CD8-positive, alpha-beta memory T cell (primary cell): Measurements from ENCODE around the gene RANGRF. TPM values are rescaled to one million over a fixed set of nuclear protein-coding genes. Genes with fewer than 3 reads are reported as not detected.

Experiments
- CTCF ChIA-PET: fragments of 350-600 bp; sonication (Branson Sonifier 250); formaldehyde crosslinking; loops from one replicate; lab custom pipeline; 2021; ENCODE audit warnings: antibody characterized with exemption; lab: Charles Lee
- POLR2A ChIA-PET: fragments of 350-600 bp; sonication (Branson Sonifier 250); formaldehyde crosslinking; loops from one replicate; lab custom pipeline; 2021; ENCODE audit warnings: antibody characterized with exemption; lab: Charles Lee
- DNase-seq, 5 donors: peaks; one replicate each; pipeline versions ENCODE4 v3.0.0 to v3.0.0-alpha.2; 2020 to 2022; ENCODE audit warnings: mixed read lengths in 1 of 5
- H3K27ac ChIP-seq: one replicate; pipeline ENCODE4 v1.7.0; 2013; ENCODE audit warnings: low read depth, mild to moderate bottlenecking, low read length, moderate library complexity
- H3K27me3 ChIP-seq: 2 replicates; pipeline ENCODE4 v1.7.0; 2013; ENCODE audit warnings: low read length, mild to moderate bottlenecking; ENCODE audit not compliant: insufficient read depth, poor library complexity, severe bottlenecking
- H3K36me3 ChIP-seq: 2 replicates; pipeline ENCODE4 v1.7.0; 2013; ENCODE audit warnings: mild to moderate bottlenecking, low read length, moderate library complexity; ENCODE audit not compliant: insufficient read depth
- H3K4me1 ChIP-seq: 2 replicates; pipeline ENCODE4 v1.7.0; 2013; ENCODE audit warnings: mild to moderate bottlenecking, low read length, moderate library complexity; ENCODE audit not compliant: insufficient read depth
- H3K4me3 ChIP-seq: 2 replicates; pipeline ENCODE4 v1.7.0; 2013; ENCODE audit warnings: mild to moderate bottlenecking, low read length
- H3K9me3 ChIP-seq: 2 replicates; pipeline ENCODE4 v1.7.0; 2013; ENCODE audit warnings: mild to moderate bottlenecking, low read length
- H3K27ac Mint-ChIP-seq, 8 donors: one replicate each; pipeline ENCODE4 v1.8.0; 2020 to 2021; ENCODE audit warnings: mixed read lengths in 8 of 8, mild to moderate bottlenecking in 6 of 8, inconsistent platforms in 3 of 8, moderate library complexity in 3 of 8
- H3K27me3 Mint-ChIP-seq, 2 donors: one replicate each; pipeline ENCODE4 v1.8.0; 2020 to 2021; ENCODE audit warnings: mixed read lengths in 2 of 2, mild to moderate bottlenecking in 1 of 2, moderate library complexity in 1 of 2
- H3K36me3 Mint-ChIP-seq, 3 donors: one replicate each; pipeline ENCODE4 v1.8.0; 2020 to 2021; ENCODE audit warnings: mixed read lengths in 3 of 3, inconsistent platforms in 1 of 3, mild to moderate bottlenecking in 1 of 3
- H3K4me1 Mint-ChIP-seq, 3 donors: one replicate each; pipeline ENCODE4 v1.8.0; 2020 to 2021; ENCODE audit warnings: mixed read lengths in 3 of 3, inconsistent platforms in 1 of 3, mild to moderate bottlenecking in 1 of 3
- H3K4me3 Mint-ChIP-seq, 7 donors: one replicate each; pipeline ENCODE4 v1.8.0; 2020 to 2021; ENCODE audit warnings: mixed read lengths in 7 of 7, mild to moderate bottlenecking in 6 of 7, moderate library complexity in 4 of 7, inconsistent platforms in 2 of 7
- H3K9me3 Mint-ChIP-seq, 5 donors: one replicate each; pipeline ENCODE4 v1.8.0; 2020 to 2022; ENCODE audit warnings: mixed read lengths in 5 of 5, mild to moderate bottlenecking in 3 of 5, moderate library complexity in 2 of 5, inconsistent platforms in 1 of 5
- polyA plus RNA-seq: library from polyadenylated mRNA; unstranded; fragments of 300-500 nt; fragmentation: Illumina TruSeq; gene quantifications from one replicate; pipeline ENCODE4 v1.2.3, GENCODE V29; 2021
- total RNA-seq, 2 experiments: library from RNA; stranded (reverse); gene quantifications; one replicate each; pipeline ENCODE4 v1.2.3, GENCODE V29; 2021

The RANGRF gene
- total and polyA plus RNA-seq, 3 experiments from 2014 or later: 66.2 to 81.7 (median 71.1) TPM

- H3K27ac Mint-ChIP-seq: no peak overlapping the region
- POLR2A ChIA-PET: no interaction called here
- CTCF ChIA-PET: no interaction called here
Measured at GRCh38 chr17:8320990-8321389, 32.5 kb downstream of the RANGRF start.

GRCh38 chr17:8322061-8322460, 33.6 kb downstream of the RANGRF start:
- POLR2A ChIA-PET: no interaction called here

More at GRCh38 chr17:8320990-8321389, 32.5 kb downstream of the RANGRF start:
- Histone ChIP-seq H3K9me3 (no peaks in the 10 kb centered on the region), H3K4me1 (no peaks in the 10 kb centered on the region), H3K4me3 (no peak overlapping the region), H3K27me3 (no peaks in the 10 kb centered on the region), H3K36me3 (no peaks in the 10 kb centered on the region), H3K27ac (no peak overlapping the region)
- no peak for DNase-seq
- Mint-ChIP-seq H3K9me3 (no peaks in the 10 kb centered on the region), H3K36me3 (no peaks in the 10 kb centered on the region), H3K27me3 (peaks cover 20 to 48% of the 10 kb centered on the region in 2 donors), H3K4me3 (no peak overlapping the region), H3K4me1 (peaks cover under 1 to 5% (median 4%) of the 10 kb centered on the region in 3 donors)

GRCh38 chr17:8324132-8324531, 35.7 kb downstream of the RANGRF start:
- peaks cover 15% of the 10 kb centered on the region for H3K4me1 ChIP-seq
- no peak for DNase-seq
- no peak overlapping the region for H3K27ac Mint-ChIP-seq
- H3K4me1 Mint-ChIP-seq: peaks cover 11 to 22% (median 13%) of the 10 kb centered on the region in 3 donors
- no peaks in the 10 kb centered on the region for H3K36me3 Mint-ChIP-seq
- peaks cover 29 to 63% of the 10 kb centered on the region in 2 donors for H3K27me3 Mint-ChIP-seq
- CTCF ChIA-PET: no interaction called here
- no peaks in the 10 kb centered on the region for H3K9me3 ChIP-seq
- no peak overlapping the region for H3K4me3 Mint-ChIP-seq
- H3K9me3 Mint-ChIP-seq: no peaks in the 10 kb centered on the region
- no peak overlapping the region for H3K27ac ChIP-seq
- no peak overlapping the region for H3K4me3 ChIP-seq
- POLR2A ChIA-PET: no interaction called here
- peaks cover 12% of the 10 kb centered on the region for H3K27me3 ChIP-seq
- no peaks in the 10 kb centered on the region for H3K36me3 ChIP-seq

More at GRCh38 chr17:8322061-8322460, 33.6 kb downstream of the RANGRF start:
- Histone ChIP-seq H3K27ac (no peak overlapping the region), H3K27me3 (peaks cover 8% of the 10 kb centered on the region), H3K4me1 (peaks cover 10% of the 10 kb centered on the region), H3K36me3 (no peaks in the 10 kb centered on the region), H3K4me3 (no peak overlapping the region), H3K9me3 (no peaks in the 10 kb centered on the region)
- DNase-seq: no peak
- CTCF ChIA-PET: interaction anchor here (1.0 kb wide), 1 partner anchor 248 kb away, joined by 4 read pairs; no protein-coding TSS in a partner anchor
- no peaks in the 10 kb centered on the region for H3K9me3 Mint-ChIP-seq
- no peak overlapping the region for H3K27ac Mint-ChIP-seq
- H3K36me3 Mint-ChIP-seq: no peaks in the 10 kb centered on the region
- peaks cover 25 to 50% of the 10 kb centered on the region in 2 donors for H3K27me3 Mint-ChIP-seq
- no peak overlapping the region for H3K4me3 Mint-ChIP-seq
- peaks cover 8 to 16% (median 13%) of the 10 kb centered on the region in 3 donors for H3K4me1 Mint-ChIP-seq

GRCh38 chr17:8324923-8325322, 36.5 kb downstream of the RANGRF start:
- Mint-ChIP-seq H3K4me3 (peak overlapping the region in 2 of 7 donors; percentile 2 to 8), H3K36me3 (no peaks in the 10 kb centered on the region), H3K27ac (no peak overlapping the region), H3K4me1 (peaks cover 11 to 22% (median 13%) of the 10 kb centered on the region in 3 donors), H3K27me3 (peaks cover 29 to 65% of the 10 kb centered on the region in 2 donors), H3K9me3 (no peaks in the 10 kb centered on the region)
- H3K4me1 ChIP-seq: peaks cover 15% of the 10 kb centered on the region
- H3K27ac ChIP-seq: no peak overlapping the region
- H3K27me3 ChIP-seq: peaks cover 12% of the 10 kb centered on the region
- DNase-seq: no peak
- H3K9me3 ChIP-seq: no peaks in the 10 kb centered on the region
- ChIA-PET POLR2A (no interaction called here), CTCF (no interaction called here)
- no peaks in the 10 kb centered on the region for H3K36me3 ChIP-seq
- no peak overlapping the region for H3K4me3 ChIP-seq

GRCh38 chr17:8326511-8327302, 38.2 kb downstream of the RANGRF start:
- Histone ChIP-seq H3K4me3 (peak overlapping the region; percentile 43), H3K4me1 (peaks cover 15% of the 10 kb centered on the region), H3K9me3 (no peaks in the 10 kb centered on the region), H3K27me3 (peaks cover 12% of the 10 kb centered on the region), H3K36me3 (no peaks in the 10 kb centered on the region), H3K27ac (no peak overlapping the region)
- ChIA-PET CTCF (interaction anchor here (1.0 kb wide), 2 partner anchors 11 to 247 kb away, joined by 3 read pairs; no protein-coding TSS in a partner anchor), POLR2A (interaction anchor here (1.0 kb wide), 1 partner anchor 11 kb away, joined by 4 read pairs; no protein-coding TSS in a partner anchor)
- Mint-ChIP-seq H3K4me3 (peak overlapping the region in 6 of 7 donors; percentile 51 to 86 (median 74)), H3K9me3 (no peaks in the 10 kb centered on the region), H3K4me1 (peaks cover 11 to 22% (median 13%) of the 10 kb centered on the region in 3 donors), H3K36me3 (no peaks in the 10 kb centered on the region), H3K27ac (peak overlapping the region in 2 of 8 donors; percentile 19 to 24), H3K27me3 (peaks cover 30 to 58% of the 10 kb centered on the region in 2 donors)
- peak in 3 of 5 donors; percentile 4 to 29 (median 13) for DNase-seq

GRCh38 chr17:8327303-8327649, 38.8 kb downstream of the RANGRF start:
- H3K4me3 Mint-ChIP-seq: peak overlapping the region in 5 of 7 donors; percentile 44 to 86 (median 57)
- H3K27ac Mint-ChIP-seq: no peak overlapping the region
- Histone ChIP-seq H3K36me3 (no peaks in the 10 kb centered on the region), H3K4me3 (peak overlapping the region; percentile 43), H3K9me3 (no peaks in the 10 kb centered on the region), H3K4me1 (peaks cover 15% of the 10 kb centered on the region), H3K27me3 (peaks cover 12% of the 10 kb centered on the region), H3K27ac (no peak overlapping the region)
- H3K36me3 Mint-ChIP-seq: no peaks in the 10 kb centered on the region
- no peak for DNase-seq
- H3K9me3 Mint-ChIP-seq: no peaks in the 10 kb centered on the region
- POLR2A ChIA-PET: no interaction called here
- CTCF ChIA-PET: interaction anchor here (1.0 to 1.3 kb wide), 2 partner anchors 32 to 248 kb away, joined by 3 read pairs; partner anchors contain the start of gene SLC25A35
- peaks cover 34 to 60% of the 10 kb centered on the region in 2 donors for H3K27me3 Mint-ChIP-seq
- peaks cover 11 to 22% (median 13%) of the 10 kb centered on the region in 3 donors for H3K4me1 Mint-ChIP-seq

GRCh38 chr17:8332128-8332527, 43.7 kb downstream of the RANGRF start:
- no peak for DNase-seq
- Histone ChIP-seq H3K27ac (no peak overlapping the region), H3K9me3 (no peaks in the 10 kb centered on the region), H3K27me3 (peaks cover 4% of the 10 kb centered on the region), H3K4me3 (no peak overlapping the region), H3K4me1 (peaks cover 4% of the 10 kb centered on the region), H3K36me3 (no peaks in the 10 kb centered on the region)
- Mint-ChIP-seq H3K4me3 (no peak overlapping the region), H3K27ac (no peak overlapping the region), H3K27me3 (peaks cover 12 to 33% of the 10 kb centered on the region in 2 donors), H3K9me3 (no peaks in the 10 kb centered on the region), H3K36me3 (no peaks in the 10 kb centered on the region), H3K4me1 (peaks cover 0 to 5% (median 3%) of the 10 kb centered on the region in 3 donors)
- POLR2A ChIA-PET: no interaction called here
- CTCF ChIA-PET: no interaction called here

GRCh38 chr17:8332688-8333087, 44.2 kb downstream of the RANGRF start:
- no peaks in the 10 kb centered on the region for H3K27me3 ChIP-seq

More at GRCh38 chr17:8332688-8333087, 44.2 kb downstream of the RANGRF start:
- DNase-seq: no peak
- POLR2A ChIA-PET: no interaction called here
- Histone ChIP-seq H3K4me1 (no peaks in the 10 kb centered on the region), H3K36me3 (no peaks in the 10 kb centered on the region), H3K27ac (no peak overlapping the region), H3K4me3 (no peak overlapping the region), H3K9me3 (no peaks in the 10 kb centered on the region)
- H3K27ac Mint-ChIP-seq: no peak overlapping the region
- peaks cover 12 to 29% of the 10 kb centered on the region in 2 donors for H3K27me3 Mint-ChIP-seq
- H3K36me3 Mint-ChIP-seq: no peaks in the 10 kb centered on the region
- no peaks in the 10 kb centered on the region for H3K9me3 Mint-ChIP-seq
- peak overlapping the region in 1 of 7 donors; percentile 48 for H3K4me3 Mint-ChIP-seq
- CTCF ChIA-PET: no interaction called here
- H3K4me1 Mint-ChIP-seq: peaks cover 0 to 1% (median under 1%) of the 10 kb centered on the region in 3 donors
